Measurements from ENCODE around the gene SLC35B3.
"Not testable (repeated sequence)": the region's sequence is repeated elsewhere in the genome, so short reads cannot be mapped to it uniquely, and the experiment has no call there.

Gene SLC35B3

GRCh38 chr6:8442150-8442549 is 6.8 kb upstream of the SLC35B3 start:
- Histone ChIP-seq H3K9me3 (ENCODE audit: control insufficient read depth in 1 of 2, low read length in 2 of 2) (no peaks in the 10 kb centered on the region), H3K4me1 (ENCODE audit: control insufficient read depth in 1 of 2, insufficient read depth in 2 of 2, low read length in 2 of 2) (no peaks in the 10 kb centered on the region), H3K27ac (ENCODE audit: low read depth, low read length) (no peak overlapping the region), H3K27me3 (ENCODE audit: control insufficient read depth in 1 of 2, insufficient read depth in 2 of 2, low read length in 2 of 2) (no peaks in the 10 kb centered on the region), H3K36me3 (ENCODE audit: control insufficient read depth in 1 of 2, insufficient read depth in 2 of 2, low read length in 2 of 2) (no peaks in the 10 kb centered on the region), H3K9ac (ENCODE audit: low read depth in 1 of 2, low read length in 2 of 2) (no peak overlapping the region), H3K4me3 (ENCODE audit: low read depth in 1 of 2, low read length in 2 of 2) (no peak overlapping the region)

- Histone ChIP-seq H3K4me3 (ENCODE audit: low read depth in 1 of 2, low read length in 2 of 2) (no peak overlapping the region), H3K4me1 (ENCODE audit: control insufficient read depth in 1 of 2, insufficient read depth in 2 of 2, low read length in 2 of 2) (no peaks in the 10 kb centered on the region), H3K36me3 (ENCODE audit: control insufficient read depth in 1 of 2, insufficient read depth in 2 of 2, low read length in 2 of 2) (no peaks in the 10 kb centered on the region), H3K27ac (ENCODE audit: low read depth, low read length) (no peak overlapping the region), H3K27me3 (ENCODE audit: control insufficient read depth in 1 of 2, insufficient read depth in 2 of 2, low read length in 2 of 2) (no peaks in the 10 kb centered on the region), H3K9me3 (ENCODE audit: control insufficient read depth in 1 of 2, low read length in 2 of 2) (no peaks in the 10 kb centered on the region), H3K9ac (ENCODE audit: low read depth in 1 of 2, low read length in 2 of 2) (no peak overlapping the region)
These were observed 6.1 kb upstream of the SLC35B3 start for GRCh38 chr6:8441452-8441851.

- no peaks in the 10 kb centered on the region for H3K9me3 ChIP-seq (ENCODE audit: control insufficient read depth in 1 of 2, low read length in 2 of 2)
- no peak overlapping the region for H3K4me3 ChIP-seq (ENCODE audit: low read depth in 1 of 2, low read length in 2 of 2)
- no peaks in the 10 kb centered on the region for H3K36me3 ChIP-seq (ENCODE audit: control insufficient read depth in 1 of 2, insufficient read depth in 2 of 2, low read length in 2 of 2)
- H3K4me1 ChIP-seq (ENCODE audit: control insufficient read depth in 1 of 2, insufficient read depth in 2 of 2, low read length in 2 of 2): peaks cover 7 to 8% of the 10 kb centered on the region in 2 donors
- no peaks in the 10 kb centered on the region for H3K27me3 ChIP-seq (ENCODE audit: control insufficient read depth in 1 of 2, insufficient read depth in 2 of 2, low read length in 2 of 2)
- no peak overlapping the region for H3K9ac ChIP-seq (ENCODE audit: low read depth in 1 of 2, low read length in 2 of 2)
- H3K27ac ChIP-seq (ENCODE audit: low read depth, low read length): no peak overlapping the region
These were observed 4.4 kb upstream of the SLC35B3 start for GRCh38 chr6:8439601-8440268.

GRCh38 chr6:8437813-8438212 is 2.5 kb upstream of the SLC35B3 start:
- H3K4me3 ChIP-seq (ENCODE audit: low read depth in 1 of 2, low read length in 2 of 2): no peak overlapping the region
- H3K4me1 ChIP-seq (ENCODE audit: control insufficient read depth in 1 of 2, insufficient read depth in 2 of 2, low read length in 2 of 2): peaks cover 19 to 20% of the 10 kb centered on the region in 2 donors
- H3K9me3 ChIP-seq (ENCODE audit: control insufficient read depth in 1 of 2, low read length in 2 of 2): no peaks in the 10 kb centered on the region
- no peaks in the 10 kb centered on the region for H3K27me3 ChIP-seq (ENCODE audit: control insufficient read depth in 1 of 2, insufficient read depth in 2 of 2, low read length in 2 of 2)
- H3K36me3 ChIP-seq (ENCODE audit: control insufficient read depth in 1 of 2, insufficient read depth in 2 of 2, low read length in 2 of 2): no peaks in the 10 kb centered on the region
- H3K27ac ChIP-seq (ENCODE audit: low read depth, low read length): no peak overlapping the region
- no peak overlapping the region for H3K9ac ChIP-seq (ENCODE audit: low read depth in 1 of 2, low read length in 2 of 2)

- Histone ChIP-seq H3K4me3 (ENCODE audit: low read depth in 1 of 2, low read length in 2 of 2) (no peak overlapping the region), H3K9ac (ENCODE audit: low read depth in 1 of 2, low read length in 2 of 2) (no peak overlapping the region), H3K9me3 (ENCODE audit: control insufficient read depth in 1 of 2, low read length in 2 of 2) (no peaks in the 10 kb centered on the region), H3K4me1 (ENCODE audit: control insufficient read depth in 1 of 2, insufficient read depth in 2 of 2, low read length in 2 of 2) (peaks cover 19 to 20% of the 10 kb centered on the region in 2 donors), H3K27ac (ENCODE audit: low read depth, low read length) (no peak overlapping the region), H3K36me3 (ENCODE audit: control insufficient read depth in 1 of 2, insufficient read depth in 2 of 2, low read length in 2 of 2) (no peaks in the 10 kb centered on the region), H3K27me3 (ENCODE audit: control insufficient read depth in 1 of 2, insufficient read depth in 2 of 2, low read length in 2 of 2) (no peaks in the 10 kb centered on the region)
These were observed 1.6 kb upstream of the SLC35B3 start for GRCh38 chr6:8436966-8437365.

GRCh38 chr6:8435845-8436168 is 462 bp upstream of the SLC35B3 start:
- Histone ChIP-seq H3K27ac (ENCODE audit: low read depth, low read length) (no peak overlapping the region), H3K4me3 (ENCODE audit: low read depth in 1 of 2, low read length in 2 of 2) (peak overlapping the region; percentile 94 to 99), H3K4me1 (ENCODE audit: control insufficient read depth in 1 of 2, insufficient read depth in 2 of 2, low read length in 2 of 2) (peaks cover 19 to 20% of the 10 kb centered on the region in 2 donors), H3K9ac (ENCODE audit: low read depth in 1 of 2, low read length in 2 of 2) (peak overlapping the region; percentile 95 to 99), H3K36me3 (ENCODE audit: control insufficient read depth in 1 of 2, insufficient read depth in 2 of 2, low read length in 2 of 2) (no peaks in the 10 kb centered on the region), H3K27me3 (ENCODE audit: control insufficient read depth in 1 of 2, insufficient read depth in 2 of 2, low read length in 2 of 2) (no peaks in the 10 kb centered on the region), H3K9me3 (ENCODE audit: control insufficient read depth in 1 of 2, low read length in 2 of 2) (no peaks in the 10 kb centered on the region)

- H3K9me3 ChIP-seq (ENCODE audit: control insufficient read depth in 1 of 2, low read length in 2 of 2): no peaks in the 10 kb centered on the region
- peak overlapping the region; percentile 95 to 99 for H3K9ac ChIP-seq (ENCODE audit: low read depth in 1 of 2, low read length in 2 of 2)
- H3K36me3 ChIP-seq (ENCODE audit: control insufficient read depth in 1 of 2, insufficient read depth in 2 of 2, low read length in 2 of 2): peaks cover 0 to 3% of the 10 kb centered on the region in 2 donors
- peaks cover 19 to 20% of the 10 kb centered on the region in 2 donors for H3K4me1 ChIP-seq (ENCODE audit: control insufficient read depth in 1 of 2, insufficient read depth in 2 of 2, low read length in 2 of 2)
- H3K4me3 ChIP-seq (ENCODE audit: low read depth in 1 of 2, low read length in 2 of 2): peak overlapping the region; percentile 94 to 99
- peak overlapping the region; percentile 88 for H3K27ac ChIP-seq (ENCODE audit: low read depth, low read length)
- no peaks in the 10 kb centered on the region for H3K27me3 ChIP-seq (ENCODE audit: control insufficient read depth in 1 of 2, insufficient read depth in 2 of 2, low read length in 2 of 2)
These were observed 635 bp downstream of the SLC35B3 start for GRCh38 chr6:8434727-8435092.

GRCh38 chr6:8432614-8433013 is 2.7 kb downstream of the SLC35B3 start:
- Histone ChIP-seq H3K27ac (ENCODE audit: low read depth, low read length) (no peak overlapping the region), H3K36me3 (ENCODE audit: control insufficient read depth in 1 of 2, insufficient read depth in 2 of 2, low read length in 2 of 2) (peaks cover 3 to 5% of the 10 kb centered on the region in 2 donors), H3K27me3 (ENCODE audit: control insufficient read depth in 1 of 2, insufficient read depth in 2 of 2, low read length in 2 of 2) (no peaks in the 10 kb centered on the region), H3K4me1 (ENCODE audit: control insufficient read depth in 1 of 2, insufficient read depth in 2 of 2, low read length in 2 of 2) (peaks cover 19 to 20% of the 10 kb centered on the region in 2 donors), H3K9ac (ENCODE audit: low read depth in 1 of 2, low read length in 2 of 2) (no peak overlapping the region), H3K9me3 (ENCODE audit: control insufficient read depth in 1 of 2, low read length in 2 of 2) (no peaks in the 10 kb centered on the region), H3K4me3 (ENCODE audit: low read depth in 1 of 2, low read length in 2 of 2) (no peak overlapping the region)

- Histone ChIP-seq H3K27ac (ENCODE audit: low read depth, low read length) (no peak overlapping the region), H3K9ac (ENCODE audit: low read depth in 1 of 2, low read length in 2 of 2) (no peak overlapping the region), H3K4me3 (ENCODE audit: low read depth in 1 of 2, low read length in 2 of 2) (no peak overlapping the region), H3K36me3 (ENCODE audit: control insufficient read depth in 1 of 2, insufficient read depth in 2 of 2, low read length in 2 of 2) (peaks cover 8 to 25% of the 10 kb centered on the region in 2 donors), H3K9me3 (ENCODE audit: control insufficient read depth in 1 of 2, low read length in 2 of 2) (no peaks in the 10 kb centered on the region), H3K4me1 (ENCODE audit: control insufficient read depth in 1 of 2, insufficient read depth in 2 of 2, low read length in 2 of 2) (peaks cover 12 to 13% of the 10 kb centered on the region in 2 donors), H3K27me3 (ENCODE audit: control insufficient read depth in 1 of 2, insufficient read depth in 2 of 2, low read length in 2 of 2) (no peaks in the 10 kb centered on the region)
These were observed 5.5 kb downstream of the SLC35B3 start for GRCh38 chr6:8429821-8430220.

GRCh38 chr6:8426544-8426943 is 8.8 kb downstream of the SLC35B3 start:
- H3K9ac ChIP-seq (ENCODE audit: low read depth in 1 of 2, low read length in 2 of 2); H3K4me3 ChIP-seq (ENCODE audit: low read depth in 1 of 2, low read length in 2 of 2); H3K27ac ChIP-seq (ENCODE audit: low read depth, low read length); H3K9me3 ChIP-seq (ENCODE audit: control insufficient read depth in 1 of 2, low read length in 2 of 2); H3K4me1 ChIP-seq (ENCODE audit: control insufficient read depth in 1 of 2, insufficient read depth in 2 of 2, low read length in 2 of 2); H3K27me3 ChIP-seq (ENCODE audit: control insufficient read depth in 1 of 2, insufficient read depth in 2 of 2, low read length in 2 of 2): not testable (repeated sequence)
- peaks cover 8 to 25% of the 10 kb centered on the region in 2 donors for H3K36me3 ChIP-seq (ENCODE audit: control insufficient read depth in 1 of 2, insufficient read depth in 2 of 2, low read length in 2 of 2)

Measured in duodenal mucosa (tissue), 2 donors.